Measurements from ENCODE around the gene CDHR3.

CDHR3 gene

DNA sequence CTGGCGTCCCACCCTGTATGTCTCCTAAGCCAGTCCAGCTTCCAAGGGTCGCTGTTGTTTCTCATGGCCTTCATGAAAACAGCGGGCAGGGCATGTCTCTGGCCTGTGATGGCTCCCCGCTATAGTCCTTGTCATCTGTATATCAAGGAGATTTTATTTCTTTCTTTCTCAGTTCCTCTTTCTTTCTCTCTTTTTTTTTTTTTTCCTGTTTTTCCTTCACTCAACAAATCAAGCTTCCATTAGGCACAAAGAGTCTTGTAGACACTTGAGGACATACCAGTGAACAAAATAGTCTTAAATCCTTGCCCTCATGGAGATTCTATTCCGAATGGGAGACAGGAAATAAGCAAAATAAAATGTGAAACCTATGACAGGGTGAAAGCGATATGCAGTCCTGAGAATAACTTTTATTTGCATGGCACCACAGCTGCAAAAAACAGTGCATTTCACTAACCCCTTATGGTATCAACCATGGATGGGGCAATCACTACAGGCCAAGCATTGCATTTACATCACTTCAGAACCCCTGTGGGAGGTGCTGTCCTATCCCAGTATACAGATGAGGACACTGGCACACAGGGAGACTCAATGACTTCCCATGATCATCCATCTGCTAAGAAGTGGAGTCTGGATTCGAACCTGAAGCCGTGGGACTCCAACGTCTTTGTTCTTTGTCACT lies 98.4 kb downstream of the CDHR3 start:
- no peaks in the 10 kb centered on the region for H3K79me2 ChIP-seq (ENCODE audit: control insufficient read depth, insufficient read depth, low read length)
- WGBS (ENCODE audit: extremely low coverage, insufficient coverage, low lambda C conversion rate) = no CpG with 5 or more reads among the region's 9 CpGs
- no peak overlapping the region for H3K4me3 ChIP-seq (ENCODE audit: low read length)
- no peak overlapping the region for H3K9ac ChIP-seq (ENCODE audit: low read length)
- no peak overlapping the region for H3K4ac ChIP-seq (ENCODE audit: low read depth, low read length)
- no peak overlapping the region for H3K27ac ChIP-seq (ENCODE audit: low read depth, low read length)
- H2BK15ac ChIP-seq (replicated peaks; ENCODE audit: low read depth) = no peak overlapping the region
- H3K27me3 ChIP-seq (ENCODE audit: insufficient read depth, low read length, poor library complexity) = no peaks in the 10 kb centered on the region
- peaks cover 2% of the 10 kb centered on the region for H3K4me1 ChIP-seq (ENCODE audit: control insufficient read depth, low read depth, low read length)
- H4K5ac ChIP-seq (ENCODE audit: low read length) = no peak overlapping the region
- no peaks in the 10 kb centered on the region for H3K36me3 ChIP-seq (ENCODE audit: control insufficient read depth, insufficient read depth, low read length)
- no peak overlapping the region for H2AK5ac ChIP-seq (ENCODE audit: low read length)
- H3K23ac ChIP-seq (ENCODE audit: low read length) = no peak overlapping the region
- no peak overlapping the region for H3K4me2 ChIP-seq (ENCODE audit: low read length)
- no peak overlapping the region for H4K8ac ChIP-seq (ENCODE audit: low read depth, low read length)
- no peak overlapping the region for H3K18ac ChIP-seq (ENCODE audit: low read length)
- H3K56ac ChIP-seq (ENCODE audit: low read length) = no peak overlapping the region
- H2BK5ac ChIP-seq (ENCODE audit: low read length) = no peak overlapping the region
- no peak for DNase-seq
- no peaks in the 10 kb centered on the region for H3K79me1 ChIP-seq (ENCODE audit: low read length)
- no peak overlapping the region for H2BK120ac ChIP-seq (ENCODE audit: low read depth, low read length)

DNA sequence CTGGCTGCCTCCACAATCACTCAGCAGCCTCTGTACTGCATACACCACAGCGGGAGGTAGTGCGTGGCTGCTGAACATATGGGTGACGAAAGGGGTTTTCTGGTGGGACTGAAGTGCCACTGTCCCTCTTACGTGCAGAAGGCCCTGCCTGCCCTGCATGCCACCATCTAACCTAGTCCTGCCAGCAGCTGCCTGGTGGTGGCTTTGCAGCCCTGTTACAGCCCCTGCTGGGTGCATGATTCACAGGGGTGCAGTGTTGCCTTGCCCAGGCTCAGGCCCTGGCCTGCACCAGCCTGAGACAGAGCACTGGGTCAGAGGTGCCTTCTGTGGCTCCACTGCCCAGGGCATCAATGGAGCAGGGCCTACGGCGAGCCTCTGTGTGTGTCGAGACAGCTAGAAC lies 98.9 kb downstream of the CDHR3 start:
- Histone ChIP-seq H2AK5ac (ENCODE audit: low read length) (no peak overlapping the region), H4K5ac (ENCODE audit: low read length) (no peak overlapping the region), H3K36me3 (ENCODE audit: control insufficient read depth, insufficient read depth, low read length) (no peaks in the 10 kb centered on the region), H3K4me2 (ENCODE audit: low read length) (no peak overlapping the region), H3K4me1 (ENCODE audit: control insufficient read depth, low read depth, low read length) (peaks cover 2% of the 10 kb centered on the region), H3K23ac (ENCODE audit: low read length) (no peak overlapping the region), H3K18ac (ENCODE audit: low read length) (no peak overlapping the region), H2BK120ac (ENCODE audit: low read depth, low read length) (no peak overlapping the region), H3K4ac (ENCODE audit: low read depth, low read length) (no peak overlapping the region), H2BK15ac (replicated peaks; ENCODE audit: low read depth) (no peak overlapping the region), H2BK5ac (ENCODE audit: low read length) (no peak overlapping the region), H3K79me1 (ENCODE audit: low read length) (no peaks in the 10 kb centered on the region), H3K9ac (ENCODE audit: low read length) (no peak overlapping the region), H4K8ac (ENCODE audit: low read depth, low read length) (no peak overlapping the region), H3K79me2 (ENCODE audit: control insufficient read depth, insufficient read depth, low read length) (no peaks in the 10 kb centered on the region), H3K56ac (ENCODE audit: low read length) (no peak overlapping the region), H3K27ac (ENCODE audit: low read depth, low read length) (no peak overlapping the region), H3K27me3 (ENCODE audit: insufficient read depth, low read length, poor library complexity) (no peaks in the 10 kb centered on the region), H3K4me3 (ENCODE audit: low read length) (no peak overlapping the region)
- WGBS (ENCODE audit: extremely low coverage, insufficient coverage, low lambda C conversion rate) = no CpG with 5 or more reads among the region's 7 CpGs
- no peak for DNase-seq

DNA sequence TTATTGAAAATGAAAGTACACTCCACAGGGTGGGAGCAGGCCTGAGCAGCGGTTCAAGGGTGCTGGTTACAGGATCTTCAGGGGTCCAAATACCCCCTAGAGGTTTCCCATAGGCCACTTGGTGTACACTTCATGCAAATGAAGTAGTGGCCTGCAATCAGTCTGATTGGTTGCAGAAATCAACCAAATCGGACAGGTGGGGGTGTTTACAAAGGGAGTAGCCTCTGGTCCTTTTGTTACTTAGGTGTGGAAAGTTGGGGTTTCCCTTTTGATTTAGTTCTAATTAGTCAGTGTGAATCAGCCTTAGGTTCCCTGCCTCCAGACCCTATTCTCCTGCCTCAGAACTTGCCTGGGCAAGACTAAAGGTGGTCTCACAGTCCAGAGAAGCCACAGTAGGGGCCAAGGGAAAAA lies 99.5 kb downstream of the CDHR3 start:
- no peaks in the 10 kb centered on the region for H3K79me2 ChIP-seq (ENCODE audit: control insufficient read depth, insufficient read depth, low read length)
- no peak overlapping the region for H2BK15ac ChIP-seq (replicated peaks; ENCODE audit: low read depth)
- H2BK120ac ChIP-seq (ENCODE audit: low read depth, low read length) = no peak overlapping the region
- no peak overlapping the region for H3K9ac ChIP-seq (ENCODE audit: low read length)
- H4K8ac ChIP-seq (ENCODE audit: low read depth, low read length) = no peak overlapping the region
- DNase-seq = no peak
- H4K5ac ChIP-seq (ENCODE audit: low read length) = no peak overlapping the region
- H3K4me3 ChIP-seq (ENCODE audit: low read length) = no peak overlapping the region
- no peaks in the 10 kb centered on the region for H3K79me1 ChIP-seq (ENCODE audit: low read length)
- H3K36me3 ChIP-seq (ENCODE audit: control insufficient read depth, insufficient read depth, low read length) = no peaks in the 10 kb centered on the region
- H3K27me3 ChIP-seq (ENCODE audit: insufficient read depth, low read length, poor library complexity) = no peaks in the 10 kb centered on the region
- no peak overlapping the region for H3K4ac ChIP-seq (ENCODE audit: low read depth, low read length)
- peaks cover 2% of the 10 kb centered on the region for H3K4me1 ChIP-seq (ENCODE audit: control insufficient read depth, low read depth, low read length)
- no CpG with 5 or more reads among the region's 2 CpGs for WGBS (ENCODE audit: extremely low coverage, insufficient coverage, low lambda C conversion rate)
- H3K18ac ChIP-seq (ENCODE audit: low read length) = no peak overlapping the region
- no peak overlapping the region for H3K27ac ChIP-seq (ENCODE audit: low read depth, low read length)
- no peak overlapping the region for H3K56ac ChIP-seq (ENCODE audit: low read length)
- no peak overlapping the region for H3K4me2 ChIP-seq (ENCODE audit: low read length)
- no peak overlapping the region for H3K23ac ChIP-seq (ENCODE audit: low read length)
- H2AK5ac ChIP-seq (ENCODE audit: low read length) = no peak overlapping the region
- H2BK5ac ChIP-seq (ENCODE audit: low read length) = no peak overlapping the region

GRCh38 chr7:106063024-106063423 lies 100.0 kb downstream of the CDHR3 start:
- no peak overlapping the region for H2BK120ac ChIP-seq (ENCODE audit: low read depth, low read length)
- no peak overlapping the region for H3K23ac ChIP-seq (ENCODE audit: low read length)
- no peaks in the 10 kb centered on the region for H3K27me3 ChIP-seq (ENCODE audit: insufficient read depth, low read length, poor library complexity)
- no peak overlapping the region for H3K4me3 ChIP-seq (ENCODE audit: low read length)
- WGBS (ENCODE audit: extremely low coverage, insufficient coverage, low lambda C conversion rate) = no CpG with 5 or more reads among the region's 6 CpGs
- H3K4ac ChIP-seq (ENCODE audit: low read depth, low read length) = no peak overlapping the region
- H4K8ac ChIP-seq (ENCODE audit: low read depth, low read length) = no peak overlapping the region
- H3K4me1 ChIP-seq (ENCODE audit: control insufficient read depth, low read depth, low read length) = peaks cover 2% of the 10 kb centered on the region
- H3K56ac ChIP-seq (ENCODE audit: low read length) = no peak overlapping the region
- H2AK5ac ChIP-seq (ENCODE audit: low read length) = no peak overlapping the region
- H3K18ac ChIP-seq (ENCODE audit: low read length) = no peak overlapping the region
- H3K79me1 ChIP-seq (ENCODE audit: low read length) = no peaks in the 10 kb centered on the region
- H3K79me2 ChIP-seq (ENCODE audit: control insufficient read depth, insufficient read depth, low read length) = no peaks in the 10 kb centered on the region
- DNase-seq = no peak
- H3K4me2 ChIP-seq (ENCODE audit: low read length) = no peak overlapping the region
- no peaks in the 10 kb centered on the region for H3K36me3 ChIP-seq (ENCODE audit: control insufficient read depth, insufficient read depth, low read length)
- no peak overlapping the region for H4K5ac ChIP-seq (ENCODE audit: low read length)
- H2BK5ac ChIP-seq (ENCODE audit: low read length) = no peak overlapping the region
- H3K9ac ChIP-seq (ENCODE audit: low read length) = no peak overlapping the region
- H2BK15ac ChIP-seq (replicated peaks; ENCODE audit: low read depth) = no peak overlapping the region
- no peak overlapping the region for H3K27ac ChIP-seq (ENCODE audit: low read depth, low read length)

GRCh38 chr7:106063692-106064091 lies 100.6 kb downstream of the CDHR3 start:
- Histone ChIP-seq H3K79me2 (ENCODE audit: control insufficient read depth, insufficient read depth, low read length) (no peaks in the 10 kb centered on the region), H3K4ac (ENCODE audit: low read depth, low read length) (no peak overlapping the region), H3K79me1 (ENCODE audit: low read length) (no peaks in the 10 kb centered on the region), H3K4me2 (ENCODE audit: low read length) (no peak overlapping the region), H4K8ac (ENCODE audit: low read depth, low read length) (no peak overlapping the region), H4K5ac (ENCODE audit: low read length) (no peak overlapping the region), H3K56ac (ENCODE audit: low read length) (no peak overlapping the region), H3K4me1 (ENCODE audit: control insufficient read depth, low read depth, low read length) (peaks cover 2% of the 10 kb centered on the region), H3K18ac (ENCODE audit: low read length) (no peak overlapping the region), H3K9ac (ENCODE audit: low read length) (no peak overlapping the region), H3K4me3 (ENCODE audit: low read length) (no peak overlapping the region), H3K27ac (ENCODE audit: low read depth, low read length) (no peak overlapping the region), H2BK120ac (ENCODE audit: low read depth, low read length) (no peak overlapping the region), H3K27me3 (ENCODE audit: insufficient read depth, low read length, poor library complexity) (no peaks in the 10 kb centered on the region), H2BK15ac (replicated peaks; ENCODE audit: low read depth) (no peak overlapping the region), H3K23ac (ENCODE audit: low read length) (no peak overlapping the region), H3K36me3 (ENCODE audit: control insufficient read depth, insufficient read depth, low read length) (no peaks in the 10 kb centered on the region), H2AK5ac (ENCODE audit: low read length) (no peak overlapping the region), H2BK5ac (ENCODE audit: low read length) (no peak overlapping the region)
- DNase-seq = no peak
- no CpG with 5 or more reads among the region's 2 CpGs for WGBS (ENCODE audit: extremely low coverage, insufficient coverage, low lambda C conversion rate)

DNA sequence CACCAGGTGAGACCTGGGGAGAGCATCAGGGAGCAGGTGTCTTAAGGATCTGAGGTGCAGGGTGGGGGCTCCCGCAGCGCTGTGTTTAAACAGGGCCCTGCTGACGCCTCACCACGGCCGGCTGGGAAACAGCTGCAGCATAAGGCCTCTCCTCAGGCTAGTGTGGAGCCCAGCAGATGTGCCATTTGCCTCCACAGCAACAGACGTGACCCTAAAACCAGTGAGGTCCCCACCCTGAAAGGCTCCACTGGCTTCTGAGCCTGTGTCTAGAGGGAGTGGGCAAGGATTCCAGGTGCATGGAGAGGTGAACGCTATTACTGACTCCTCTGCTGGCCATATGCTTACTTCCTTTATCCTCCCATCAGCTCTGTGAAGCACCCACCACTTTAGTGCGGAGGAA lies 101.3 kb downstream of the CDHR3 start:
- H3K79me1 ChIP-seq (ENCODE audit: low read length) = no peaks in the 10 kb centered on the region
- peak overlapping the region; percentile 43 for H2AK5ac ChIP-seq (ENCODE audit: low read length)
- no peak overlapping the region for H3K9ac ChIP-seq (ENCODE audit: low read length)
- no peak overlapping the region for H3K56ac ChIP-seq (ENCODE audit: low read length)
- H3K79me2 ChIP-seq (ENCODE audit: control insufficient read depth, insufficient read depth, low read length) = no peaks in the 10 kb centered on the region
- no peak overlapping the region for H3K23ac ChIP-seq (ENCODE audit: low read length)
- no peak overlapping the region for H3K27ac ChIP-seq (ENCODE audit: low read depth, low read length)
- no peak overlapping the region for H3K4me3 ChIP-seq (ENCODE audit: low read length)
- H2BK15ac ChIP-seq (replicated peaks; ENCODE audit: low read depth) = no peak overlapping the region
- no peak overlapping the region for H4K8ac ChIP-seq (ENCODE audit: low read depth, low read length)
- no peak overlapping the region for H3K4me2 ChIP-seq (ENCODE audit: low read length)
- H3K4ac ChIP-seq (ENCODE audit: low read depth, low read length) = no peak overlapping the region
- H2BK5ac ChIP-seq (ENCODE audit: low read length) = no peak overlapping the region
- peaks cover 2% of the 10 kb centered on the region for H3K4me1 ChIP-seq (ENCODE audit: control insufficient read depth, low read depth, low read length)
- DNase-seq = no peak
- H2BK120ac ChIP-seq (ENCODE audit: low read depth, low read length) = no peak overlapping the region
- H3K18ac ChIP-seq (ENCODE audit: low read length) = no peak overlapping the region
- H3K36me3 ChIP-seq (ENCODE audit: control insufficient read depth, insufficient read depth, low read length) = no peaks in the 10 kb centered on the region
- WGBS (ENCODE audit: extremely low coverage, insufficient coverage, low lambda C conversion rate) = no CpG with 5 or more reads among the region's 8 CpGs
- H4K5ac ChIP-seq (ENCODE audit: low read length) = no peak overlapping the region
- H3K27me3 ChIP-seq (ENCODE audit: insufficient read depth, low read length, poor library complexity) = no peaks in the 10 kb centered on the region
